NCI-H748 treated with DMSO at 0.1 percent for 48 hours (cell line): ENCODE measurements around the gene BCR.

Experiments used
- DNase-seq: peaks from one replicate; lab custom pipeline; 2025; lab: John Stamatoyannopoulos, UW

Gene BCR

GRCh38 chr22:23231471-23232093 is 51.3 kb downstream of the BCR start:
- DNase-seq, result no peak

- DNase-seq, result no peak
Observed at GRCh38 chr22:23232094-23232905, 52.0 kb downstream of the BCR start.

GRCh38 chr22:23233084-23233531 is 52.8 kb downstream of the BCR start:
- DNase-seq, result no peak

GRCh38 chr22:23233752-23234408 is 53.6 kb downstream of the BCR start:
- DNase-seq, result no peak

- DNase-seq, result no peak
Observed at GRCh38 chr22:23234409-23235161, 54.3 kb downstream of the BCR start.

- DNase-seq, result no peak
Observed at GRCh38 chr22:23235425-23235824, 55.1 kb downstream of the BCR start.

GRCh38 chr22:23236026-23236425 is 55.7 kb downstream of the BCR start:
- no peak for DNase-seq

- no peak for DNase-seq
Observed at GRCh38 chr22:23236440-23237184, 56.3 kb downstream of the BCR start.

GRCh38 chr22:23237201-23237798 is 57.0 kb downstream of the BCR start:
- peak; percentile 14 for DNase-seq

- no peak for DNase-seq
Observed at GRCh38 chr22:23237841-23238240, 57.5 kb downstream of the BCR start.

- DNase-seq, result no peak
Observed at GRCh38 chr22:23238707-23239106, 58.4 kb downstream of the BCR start.

GRCh38 chr22:23239429-23239828 is 59.1 kb downstream of the BCR start:
- DNase-seq, result no peak

GRCh38 chr22:23240639-23241389 is 60.5 kb downstream of the BCR start:
- no peak for DNase-seq

- no peak for DNase-seq
Observed at GRCh38 chr22:23241562-23242472, 61.5 kb downstream of the BCR start.

- no peak for DNase-seq
Observed at GRCh38 chr22:23242473-23243001, 62.2 kb downstream of the BCR start.

GRCh38 chr22:23243006-23243573 is 62.8 kb downstream of the BCR start:
- DNase-seq, result no peak

GRCh38 chr22:23243859-23244689 is 63.8 kb downstream of the BCR start:
- no peak for DNase-seq

- DNase-seq, result no peak
Observed at GRCh38 chr22:23244690-23245044, 64.4 kb downstream of the BCR start.
